Measurements from ENCODE around the gene DCN.

Gene DCN

DNA sequence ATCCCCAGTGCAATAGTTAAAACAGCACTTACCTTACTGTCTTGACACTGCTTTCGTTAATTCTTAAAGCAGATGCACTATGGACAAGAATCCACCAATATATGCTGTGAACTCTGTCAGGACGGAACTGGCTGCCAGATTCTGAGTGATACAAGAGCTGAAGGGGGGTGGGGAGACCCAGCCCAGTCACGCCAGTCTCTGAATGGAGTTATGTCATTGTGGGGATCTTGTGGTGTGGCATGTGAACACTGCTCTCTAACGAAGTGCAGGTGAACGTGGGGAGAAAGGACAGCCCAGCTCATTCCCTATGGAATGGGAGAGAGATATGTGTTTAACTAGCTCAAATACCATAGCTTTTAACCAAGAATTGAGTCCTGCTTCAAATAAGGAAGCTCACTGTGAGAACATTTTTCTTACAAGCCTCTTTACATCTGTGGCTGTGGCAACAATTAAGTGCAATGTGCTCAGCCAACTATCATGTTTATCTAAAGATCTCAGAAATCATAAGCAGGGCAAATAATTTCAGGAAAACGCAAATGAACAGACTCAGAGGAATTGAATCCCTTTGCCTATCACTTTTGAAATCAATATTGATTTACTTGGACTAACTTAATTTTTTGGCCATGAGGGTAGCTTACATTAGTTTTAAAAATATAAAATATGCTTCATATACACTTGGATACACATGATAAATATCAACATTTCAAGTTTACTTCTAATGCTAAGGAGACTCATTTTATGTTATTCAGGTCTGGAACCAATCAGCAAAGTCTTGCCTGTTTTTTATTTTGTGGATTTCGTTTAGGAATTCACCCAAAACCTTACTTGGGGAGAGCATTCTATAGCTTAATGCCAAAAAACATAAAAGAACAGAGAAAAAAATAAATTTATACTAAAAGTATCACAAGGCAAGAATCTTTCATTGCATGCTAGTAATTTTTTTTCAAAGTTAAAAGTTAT, 71.0 kb downstream of the DCN start, which contains the start of gene LUM:
Gene LUM, minus strand, starts transcription at position 129 of the 960 bp plus-strand sequence. CDS start 2,515 bp downstream, outside the sequence.
- no peaks in the 10 kb centered on the region for H3K4me1 Mint-ChIP-seq (ENCODE audit: low read depth)
- no peaks in the 10 kb centered on the region for H3K9me3 Mint-ChIP-seq
- no peak for DNase-seq (ENCODE audit: low spot score)
- H3K36me3 Mint-ChIP-seq (ENCODE audit: low read depth), result no peaks in the 10 kb centered on the region
- H3K27ac Mint-ChIP-seq, result no peak within 1 kb of the TSS
- no peaks in the 10 kb centered on the region for H3K27me3 Mint-ChIP-seq (ENCODE audit: low read depth)
- H3K4me3 Mint-ChIP-seq, result no peak within 1 kb of the TSS

DNA sequence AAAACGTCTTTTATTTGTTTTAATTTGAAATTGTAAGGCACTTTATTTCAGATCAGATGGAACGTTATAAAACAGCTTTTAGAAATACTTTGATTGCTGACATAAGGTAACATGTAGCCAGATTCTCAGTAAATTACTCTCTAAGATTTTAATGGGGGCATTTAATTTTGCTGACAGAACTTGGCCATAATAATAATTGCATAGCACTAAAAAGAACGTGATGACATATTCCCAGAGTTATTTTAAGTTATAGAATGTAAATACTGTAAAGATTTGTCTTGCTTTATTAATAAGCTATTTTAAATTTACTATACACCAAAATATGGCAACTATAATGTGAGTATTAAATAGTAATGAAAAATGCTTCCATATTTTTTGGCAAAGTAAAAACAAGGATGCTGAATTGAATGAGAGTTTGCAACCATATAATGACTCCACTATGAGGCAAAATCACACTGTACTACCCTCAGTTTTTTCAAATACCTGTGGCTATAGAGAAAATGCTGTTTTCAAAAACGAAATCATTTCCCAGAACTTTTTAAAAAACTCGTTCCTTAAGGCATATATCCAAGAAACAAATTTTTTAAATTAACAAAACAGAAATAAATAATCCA, 72.2 kb downstream of the DCN start:
- Mint-ChIP-seq H3K27me3 (ENCODE audit: low read depth) (no peaks in the 10 kb centered on the region), H3K27ac (no peak overlapping the region), H3K4me1 (ENCODE audit: low read depth) (no peaks in the 10 kb centered on the region), H3K4me3 (no peak overlapping the region), H3K36me3 (ENCODE audit: low read depth) (no peaks in the 10 kb centered on the region), H3K9me3 (no peaks in the 10 kb centered on the region)
- no peak for DNase-seq (ENCODE audit: low spot score)

GRCh38 chr12:91109581-91110310, 72.9 kb downstream of the DCN start:
- Mint-ChIP-seq H3K36me3 (ENCODE audit: low read depth) (no peaks in the 10 kb centered on the region), H3K4me3 (no peak overlapping the region), H3K27ac (no peak overlapping the region), H3K9me3 (no peaks in the 10 kb centered on the region), H3K27me3 (ENCODE audit: low read depth) (no peaks in the 10 kb centered on the region), H3K4me1 (ENCODE audit: low read depth) (no peaks in the 10 kb centered on the region)
- no peak for DNase-seq (ENCODE audit: low spot score)

- peak; percentile 29 for DNase-seq (ENCODE audit: low spot score)
- Mint-ChIP-seq H3K9me3 (no peaks in the 10 kb centered on the region), H3K36me3 (ENCODE audit: low read depth) (no peaks in the 10 kb centered on the region), H3K27ac (no peak overlapping the region), H3K27me3 (ENCODE audit: low read depth) (no peaks in the 10 kb centered on the region), H3K4me3 (no peak overlapping the region), H3K4me1 (ENCODE audit: low read depth) (no peaks in the 10 kb centered on the region)
Observed at GRCh38 chr12:91109148-91109564, 73.5 kb downstream of the DCN start.

DNA sequence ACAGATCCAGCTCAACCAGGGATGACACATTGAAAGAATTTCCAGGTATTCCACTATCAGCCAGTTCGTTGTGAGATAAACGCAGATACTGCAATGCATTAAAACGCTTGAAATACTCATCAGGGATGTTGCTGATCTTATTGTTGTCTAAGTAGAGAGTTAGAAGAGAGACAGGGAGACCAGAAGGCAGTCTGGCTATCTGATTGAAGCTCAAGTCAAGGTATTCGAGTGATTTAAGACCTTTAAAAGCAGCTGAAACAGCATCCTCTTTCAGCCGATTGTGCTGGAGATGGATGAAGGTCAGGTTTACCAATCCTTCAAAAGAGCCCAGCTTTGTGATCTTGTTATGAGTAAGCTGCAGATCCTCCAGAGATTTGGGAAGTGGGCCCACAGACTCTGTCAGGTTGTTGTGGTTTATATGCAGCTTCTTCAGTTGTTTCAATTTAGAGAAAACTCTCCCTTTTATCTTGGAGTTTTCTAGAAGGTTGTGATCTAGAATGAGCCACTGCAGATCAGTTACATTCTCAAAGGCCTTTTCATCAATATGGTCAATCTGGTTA, 74.3 kb downstream of the DCN start:
- Mint-ChIP-seq H3K9me3 (no peaks in the 10 kb centered on the region), H3K36me3 (ENCODE audit: low read depth) (no peaks in the 10 kb centered on the region), H3K4me1 (ENCODE audit: low read depth) (no peaks in the 10 kb centered on the region), H3K4me3 (no peak overlapping the region), H3K27me3 (ENCODE audit: low read depth) (no peaks in the 10 kb centered on the region), H3K27ac (no peak overlapping the region)
- DNase-seq (ENCODE audit: low spot score), result no peak

DNA sequence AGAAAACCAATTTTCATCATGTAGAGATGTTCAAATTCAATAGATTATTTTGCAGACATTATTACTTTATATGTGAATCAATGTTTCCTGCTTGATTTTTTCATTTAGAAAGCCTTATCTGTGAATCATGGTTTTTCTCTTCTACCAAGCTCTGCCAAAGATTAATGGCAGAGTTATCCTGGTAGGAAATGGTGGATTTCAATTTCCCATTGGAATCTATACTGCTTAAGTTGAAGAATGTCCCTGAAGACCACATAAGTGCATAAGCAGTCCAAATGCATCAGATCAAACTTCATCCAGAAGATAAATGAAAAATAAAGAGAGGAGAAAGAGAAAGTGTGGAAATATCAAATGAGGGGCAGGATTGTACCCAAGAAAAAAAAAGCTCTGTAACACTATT, 76.3 kb downstream of the DCN start:
- Mint-ChIP-seq H3K27ac (no peak overlapping the region), H3K4me3 (no peak overlapping the region), H3K9me3 (no peaks in the 10 kb centered on the region), H3K36me3 (ENCODE audit: low read depth) (no peaks in the 10 kb centered on the region), H3K4me1 (ENCODE audit: low read depth) (no peaks in the 10 kb centered on the region), H3K27me3 (ENCODE audit: low read depth) (no peaks in the 10 kb centered on the region)
- no peak for DNase-seq (ENCODE audit: low spot score)

GRCh38 chr12:91105807-91106206, 76.8 kb downstream of the DCN start:
- Mint-ChIP-seq H3K4me3 (no peak overlapping the region), H3K27ac (no peak overlapping the region), H3K4me1 (ENCODE audit: low read depth) (no peaks in the 10 kb centered on the region), H3K36me3 (ENCODE audit: low read depth) (no peaks in the 10 kb centered on the region), H3K9me3 (no peaks in the 10 kb centered on the region), H3K27me3 (ENCODE audit: low read depth) (no peaks in the 10 kb centered on the region)
- DNase-seq (ENCODE audit: low spot score), result no peak

- no peak for DNase-seq (ENCODE audit: low spot score)
- Mint-ChIP-seq H3K9me3 (no peaks in the 10 kb centered on the region), H3K27ac (no peak overlapping the region), H3K4me1 (ENCODE audit: low read depth) (no peaks in the 10 kb centered on the region), H3K27me3 (ENCODE audit: low read depth) (no peaks in the 10 kb centered on the region), H3K4me3 (no peak overlapping the region), H3K36me3 (ENCODE audit: low read depth) (no peaks in the 10 kb centered on the region)
Observed at GRCh38 chr12:91104812-91105466, 77.7 kb downstream of the DCN start.

GRCh38 chr12:91103624-91104023, 79.0 kb downstream of the DCN start:
- H3K27ac Mint-ChIP-seq, result no peak overlapping the region
- DNase-seq (ENCODE audit: low spot score), result no peak
- no peaks in the 10 kb centered on the region for H3K36me3 Mint-ChIP-seq (ENCODE audit: low read depth)
- no peak overlapping the region for H3K4me3 Mint-ChIP-seq
- no peaks in the 10 kb centered on the region for H3K27me3 Mint-ChIP-seq (ENCODE audit: low read depth)
- H3K4me1 Mint-ChIP-seq (ENCODE audit: low read depth), result no peaks in the 10 kb centered on the region
- H3K9me3 Mint-ChIP-seq, result no peaks in the 10 kb centered on the region

DNA sequence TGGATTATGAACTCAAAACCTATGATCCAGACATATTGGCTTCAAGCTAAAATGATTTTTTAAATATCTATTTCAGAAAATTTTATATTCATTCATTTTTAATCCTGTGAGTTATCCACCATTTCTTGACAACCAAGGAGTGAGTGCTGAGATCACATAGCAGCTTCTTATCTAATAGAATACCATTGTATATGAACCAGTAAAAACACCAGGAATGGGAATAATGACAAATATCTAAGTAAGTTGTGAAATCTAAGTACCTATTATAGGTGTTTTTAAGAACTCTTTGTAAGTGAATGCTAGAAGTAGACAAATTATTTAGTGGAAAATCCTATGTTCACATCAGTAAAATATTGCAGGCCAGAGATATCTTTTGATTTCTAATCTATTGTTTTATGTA, 79.5 kb downstream of the DCN start:
- DNase-seq (ENCODE audit: low spot score), result no peak
- Mint-ChIP-seq H3K27me3 (ENCODE audit: low read depth) (no peaks in the 10 kb centered on the region), H3K4me3 (no peak overlapping the region), H3K9me3 (no peaks in the 10 kb centered on the region), H3K4me1 (ENCODE audit: low read depth) (no peaks in the 10 kb centered on the region), H3K36me3 (ENCODE audit: low read depth) (no peaks in the 10 kb centered on the region), H3K27ac (no peak overlapping the region)

- no peak for DNase-seq (ENCODE audit: low spot score)
- Mint-ChIP-seq H3K4me1 (ENCODE audit: low read depth) (no peaks in the 10 kb centered on the region), H3K27ac (no peak overlapping the region), H3K9me3 (no peaks in the 10 kb centered on the region), H3K36me3 (ENCODE audit: low read depth) (no peaks in the 10 kb centered on the region), H3K4me3 (no peak overlapping the region), H3K27me3 (ENCODE audit: low read depth) (no peaks in the 10 kb centered on the region)
Observed at GRCh38 chr12:91100906-91101305, 81.7 kb downstream of the DCN start.

DNA sequence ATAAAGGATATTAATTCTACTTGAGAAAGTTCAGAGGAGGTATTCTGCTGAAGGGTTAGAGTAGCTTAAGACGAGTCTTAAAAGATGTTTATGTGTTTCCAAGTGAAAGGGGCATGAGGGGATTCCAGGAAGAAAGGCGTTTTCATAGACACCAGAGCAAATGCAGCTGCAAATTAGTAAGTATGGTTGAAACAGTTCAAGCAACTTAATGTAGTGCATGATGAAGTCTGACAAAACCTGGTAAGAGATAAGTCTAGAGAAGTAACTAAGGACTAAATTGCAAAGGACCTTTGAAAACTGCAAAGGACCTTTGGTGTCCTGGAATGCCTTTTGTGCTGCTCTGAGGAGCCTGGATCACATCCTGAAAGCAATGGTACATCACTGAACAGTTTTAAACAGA, 82.8 kb downstream of the DCN start:
- H3K27ac Mint-ChIP-seq, result no peak overlapping the region
- H3K4me1 Mint-ChIP-seq (ENCODE audit: low read depth), result no peaks in the 10 kb centered on the region

GRCh38 chr12:91099341-91099740, 83.3 kb downstream of the DCN start:
- no peak for DNase-seq (ENCODE audit: low spot score)
- Mint-ChIP-seq H3K27ac (no peak overlapping the region), H3K4me3 (no peak overlapping the region), H3K9me3 (no peaks in the 10 kb centered on the region), H3K4me1 (ENCODE audit: low read depth) (peaks cover under 1% of the 10 kb centered on the region), H3K27me3 (ENCODE audit: low read depth) (no peaks in the 10 kb centered on the region), H3K36me3 (ENCODE audit: low read depth) (no peaks in the 10 kb centered on the region)

More for the DNA sequence above, 82.8 kb downstream of the DCN start:
- DNase-seq (ENCODE audit: low spot score), result no peak
- H3K4me3 Mint-ChIP-seq, result no peak overlapping the region
- H3K9me3 Mint-ChIP-seq, result no peaks in the 10 kb centered on the region
- no peaks in the 10 kb centered on the region for H3K27me3 Mint-ChIP-seq (ENCODE audit: low read depth)
- H3K36me3 Mint-ChIP-seq (ENCODE audit: low read depth), result no peaks in the 10 kb centered on the region
